Esophagus muscularis mucosa (tissue), 2 donors: ENCODE results near the gene SNX15.

Source experiments
- EP300 ChIP-seq: sonication (generic); formaldehyde crosslinking; IDR thresholded peaks from one replicate; pipeline ENCODE4 v1.6.1; 2017; ENCODE audit warnings: antibody characterized with exemption
- POLR2A ChIP-seq: fragments of 450-650 bp; IDR thresholded peaks from one replicate; pipeline ENCODE4 v1.6.1; 2017; ENCODE audit warnings: antibody characterized with exemption, moderate library complexity, mild to moderate bottlenecking, low read depth

GRCh38 chr11:65017937-65018336 lies 9.3 kb upstream of the SNX15 start:
- TF ChIP-seq POLR2A (no peak), EP300 (no peak)
